AG10803 (cell line): ENCODE measurements around the gene SCAPER.
"Not testable (repeated sequence)": the region's sequence is repeated elsewhere in the genome, so short reads cannot be mapped to it uniquely, and the experiment has no call there.

Experiments
- DNase-seq: peaks from one replicate; pipeline ENCODE4 v3.0.0; 2010; ENCODE audit warnings: low read depth
- H3K4me3 ChIP-seq: 2 replicates; pipeline ENCODE4 v1.5.1; 2011; ENCODE audit warnings: mild to moderate bottlenecking, low read length, control low read depth
- CTCF ChIP-seq: conservative IDR thresholded peaks from 2 replicates; pipeline ENCODE4 v1.5.1; 2011; ENCODE audit warnings: mild to moderate bottlenecking, low read length, control low read depth, inconsistent platforms

The SCAPER gene

GRCh38 chr15:76823303-76823702, 81.8 kb downstream of the SCAPER start:
- TF ChIP-seq CTCF = no peak
- no peak overlapping the region for H3K4me3 ChIP-seq
- no peak for DNase-seq

GRCh38 chr15:76818926-76819325, 86.2 kb downstream of the SCAPER start:
- H3K4me3 ChIP-seq, DNase-seq: not testable (repeated sequence)

DNA sequence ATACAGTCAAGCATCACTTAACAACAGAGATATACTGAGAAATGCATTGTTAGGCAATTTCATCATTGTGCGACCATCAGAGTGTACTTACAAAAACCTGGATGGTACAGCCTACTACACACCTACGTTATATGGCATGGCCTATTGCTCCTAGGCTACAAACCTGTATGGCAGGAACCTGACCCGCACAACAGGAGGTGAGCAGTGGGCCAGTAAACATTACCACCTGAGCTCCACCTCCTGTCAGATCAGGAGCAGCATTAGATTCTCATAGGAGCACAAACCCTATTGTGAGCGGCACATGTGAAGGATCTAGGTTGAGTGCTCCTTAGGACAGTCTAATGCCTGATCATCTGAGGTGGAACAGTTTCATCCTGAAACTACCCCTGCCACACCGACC, 89.7 kb downstream of the SCAPER start:
- no peak for DNase-seq
- TF ChIP-seq CTCF = no peak
- H3K4me3 ChIP-seq = no peak overlapping the region

GRCh38 chr15:76812381-76812780, 92.8 kb downstream of the SCAPER start:
- no peak overlapping the region for H3K4me3 ChIP-seq
- no peak for DNase-seq
- no peak for TF ChIP-seq CTCF

DNA sequence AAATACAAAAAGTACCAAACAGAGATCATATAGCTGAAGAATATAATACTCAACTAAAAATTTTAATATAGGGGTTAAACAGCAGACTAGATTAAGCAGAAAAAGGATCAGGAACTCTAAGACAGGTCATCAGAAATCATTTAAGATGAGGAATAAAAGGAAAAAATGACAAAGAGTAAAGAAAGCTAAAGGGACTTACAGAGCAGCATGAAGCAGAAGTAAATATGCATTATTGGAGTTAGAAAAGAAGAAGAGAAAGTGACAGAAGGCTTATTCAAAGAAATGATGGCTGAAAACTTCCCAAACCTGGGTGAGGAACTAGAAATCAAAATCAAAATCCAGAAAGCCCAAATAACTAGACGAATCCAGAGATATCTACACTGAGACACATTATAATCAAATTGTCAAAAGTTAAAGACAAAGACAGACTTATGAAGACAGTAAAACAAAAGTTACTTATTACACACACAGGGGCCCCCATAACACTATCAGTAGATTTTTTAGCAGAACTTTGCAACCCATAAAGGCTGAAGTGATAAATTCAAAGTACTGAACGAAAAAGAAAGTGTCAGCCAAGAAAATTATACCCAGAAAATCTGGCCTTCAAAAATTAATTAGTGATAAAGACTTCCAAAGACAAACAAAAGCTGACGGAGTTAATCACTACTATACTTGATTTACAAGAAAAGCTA, 95.6 kb downstream of the SCAPER start:
- TF ChIP-seq CTCF = no peak
- DNase-seq = no peak
- H3K4me3 ChIP-seq = no peak overlapping the region

DNA sequence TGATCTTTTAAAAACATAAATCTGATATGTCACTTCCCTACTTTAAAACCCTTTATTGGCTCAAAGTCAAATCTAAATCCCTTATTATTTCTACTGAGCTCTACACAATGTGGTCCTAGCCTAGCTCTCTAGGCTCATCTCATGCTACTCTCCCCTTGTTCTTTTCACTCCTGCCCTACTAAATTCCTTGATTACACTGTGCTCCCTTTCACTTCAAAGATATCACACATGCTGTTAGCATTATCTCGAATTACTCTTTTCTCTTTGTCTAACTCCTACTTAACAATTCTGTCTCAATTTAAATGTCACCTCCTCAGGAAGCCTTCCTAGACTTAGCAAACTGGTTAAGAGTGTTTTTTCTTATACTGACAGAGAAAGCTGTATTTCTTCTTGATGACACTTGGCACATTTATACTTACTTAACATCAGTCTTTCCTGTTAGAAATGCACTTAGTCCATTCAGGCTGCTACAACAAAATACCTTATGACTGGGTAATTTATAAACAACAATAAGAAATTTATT, 102.0 kb downstream of the SCAPER start:
- no peak for TF ChIP-seq CTCF
- no peak for DNase-seq
- H3K4me3 ChIP-seq = no peak overlapping the region

GRCh38 chr15:76802411-76802810, 102.7 kb downstream of the SCAPER start:
- H3K4me3 ChIP-seq = no peak overlapping the region
- DNase-seq = no peak
- no peak for TF ChIP-seq CTCF
